Ascending aorta (tissue), 2 donors: ENCODE data around the gene MOAP1. TPM values are rescaled to one million over a fixed set of nuclear protein-coding genes. Genes with fewer than 3 reads are reported as not detected.
"Not testable (repeated sequence)": the region's sequence is repeated elsewhere in the genome, so short reads cannot be mapped to it uniquely, and the experiment has no call there.

Experiments used
- DNase-seq, 2 donors: peaks; one replicate each; pipeline ENCODE4 v3.0.0-alpha.2; 2019; ENCODE audit warnings: low spot score in 2 of 2
- H3K27ac ChIP-seq, 2 donors: fragments of 200-600 bp; sonication (generic); one replicate each; pipeline ENCODE4 v1.5.1; 2016 to 2017; ENCODE audit warnings: mild to moderate bottlenecking in 1 of 2
- H3K27me3 ChIP-seq: fragments of 200-600 bp; sonication (generic); one replicate; pipeline ENCODE4 v1.5.1; 2017
- H3K36me3 ChIP-seq, 2 donors: fragments of 200-600 bp; sonication (generic); one replicate each; pipeline ENCODE4 v1.5.1; 2016
- H3K4me1 ChIP-seq, 2 donors: fragments of 200-600 bp; sonication (generic); one replicate each; pipeline ENCODE4 v1.5.1; 2016 to 2017; ENCODE audit warnings: mild to moderate bottlenecking in 1 of 2
- H3K4me3 ChIP-seq, 2 donors: fragments of 200-600 bp; sonication (generic); one replicate each; pipeline ENCODE4 v1.5.1; 2016 to 2017; ENCODE audit warnings: mild to moderate bottlenecking in 1 of 2
- H3K9me3 ChIP-seq, 2 donors: fragments of 200-600 bp; sonication (generic); one replicate each; pipeline ENCODE4 v1.5.1; 2016
- intact Hi-C: fragments of 100-400 bp; cut with DNase I; formaldehyde crosslinking; loops from one replicate; pipeline ENCODE4 v1.15.1; 2023
- total RNA-seq: library from RNA; depleted of rRNA; stranded (reverse); fragments of >200 nt; gene quantifications from one replicate; pipeline ENCODE4 v1.1.0, GENCODE V29; 2016
- TF ChIP-seq, protein P1 (sequence below), 3 experiments: fragments of 200-600 bp in 2 of 3; fragments of 450-650 bp in 1 of 3; sonication (generic) in 2 of 3; IDR thresholded peaks; one replicate each; pipeline ENCODE4 v1.5.1; 2016 to 2019; ENCODE audit warnings: antibody characterized with exemption in 3 of 3, mild to moderate bottlenecking in 1 of 3, moderate library complexity in 1 of 3

MOAP1 gene, protein sequence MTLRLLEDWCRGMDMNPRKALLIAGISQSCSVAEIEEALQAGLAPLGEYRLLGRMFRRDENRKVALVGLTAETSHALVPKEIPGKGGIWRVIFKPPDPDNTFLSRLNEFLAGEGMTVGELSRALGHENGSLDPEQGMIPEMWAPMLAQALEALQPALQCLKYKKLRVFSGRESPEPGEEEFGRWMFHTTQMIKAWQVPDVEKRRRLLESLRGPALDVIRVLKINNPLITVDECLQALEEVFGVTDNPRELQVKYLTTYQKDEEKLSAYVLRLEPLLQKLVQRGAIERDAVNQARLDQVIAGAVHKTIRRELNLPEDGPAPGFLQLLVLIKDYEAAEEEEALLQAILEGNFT
- 4.3 TPM for total RNA-seq

DNA sequence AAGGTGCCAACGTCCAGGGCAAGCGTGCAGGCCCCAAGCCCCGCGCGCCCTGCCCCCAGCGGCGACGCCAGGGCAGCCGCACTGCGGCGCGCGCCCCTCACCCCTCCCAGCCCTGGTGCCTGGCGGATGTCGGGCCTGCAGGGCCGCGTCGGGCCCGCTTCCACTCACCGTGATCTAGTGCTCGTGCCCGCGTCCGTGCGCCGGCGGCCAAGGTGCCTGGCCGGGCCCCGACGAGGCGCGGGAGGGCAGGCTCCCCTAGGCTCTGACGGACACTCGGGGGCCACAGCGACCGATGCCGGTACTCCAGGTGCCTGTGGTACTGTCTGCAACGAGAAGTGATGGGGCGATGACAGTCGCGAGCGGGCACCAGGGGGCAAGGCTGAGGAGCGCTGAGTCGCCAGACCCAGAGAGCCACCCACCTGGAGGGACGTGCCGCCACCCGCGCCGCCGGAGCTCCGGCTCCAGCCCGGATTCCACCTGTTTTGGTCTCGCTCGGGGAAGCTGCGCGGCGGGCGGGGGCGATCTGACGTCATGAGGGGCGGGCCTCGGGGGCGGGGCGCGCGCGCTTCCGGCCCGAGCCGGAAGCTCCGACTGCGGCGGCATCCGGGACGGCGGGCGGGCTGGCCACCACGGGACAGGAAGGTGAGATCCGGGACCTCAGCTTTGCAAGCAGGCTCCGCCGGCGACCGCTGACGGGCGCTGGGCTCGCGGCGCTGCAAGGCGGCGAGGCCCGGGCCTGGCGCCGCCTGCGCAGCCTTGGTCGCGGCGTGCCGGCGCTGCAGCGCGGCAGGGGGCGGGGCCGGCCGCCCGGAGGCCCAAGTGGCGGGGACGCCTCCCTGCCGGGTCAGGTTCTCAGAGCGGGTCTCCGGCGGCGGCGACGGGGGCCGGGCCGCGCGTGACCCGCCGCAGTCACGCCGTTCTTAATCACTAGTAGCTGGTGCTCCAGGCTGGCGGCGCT is at the start of gene MOAP1, which contains the start of gene LYSET:
TSS of gene MOAP1 (minus strand) at position 507 of the 958 bp plus-strand sequence. CDS start 655 bp downstream, outside the sequence.
TSS of gene LYSET (plus strand) at position 927 of the 958 bp plus-strand sequence. CDS start 89 bp downstream, outside the sequence.
- Histone ChIP-seq H3K36me3 (peaks cover 9 to 10% of the 10 kb centered on the region in 2 donors), H3K4me1 (peaks cover 10 to 13% of the 10 kb centered on the region in 2 donors), H3K27me3 (no peaks in the 10 kb centered on the region), H3K4me3 (peak within 1 kb of the TSS; percentile 94 to 99), H3K27ac (peak within 1 kb of the TSS; percentile 94 to 97), H3K9me3 (no peaks in the 10 kb centered on the region)
- DNase-seq = peak; percentile 63 to 92
- intact Hi-C loops = loop anchor here (1.0 to 5.0 kb wide), 4 partner anchors 23 to 148 kb away; partner anchors contain the start of genes BTBD7, GON7, ITPK1 and UBR7
- TF ChIP-seq, protein P1, sequence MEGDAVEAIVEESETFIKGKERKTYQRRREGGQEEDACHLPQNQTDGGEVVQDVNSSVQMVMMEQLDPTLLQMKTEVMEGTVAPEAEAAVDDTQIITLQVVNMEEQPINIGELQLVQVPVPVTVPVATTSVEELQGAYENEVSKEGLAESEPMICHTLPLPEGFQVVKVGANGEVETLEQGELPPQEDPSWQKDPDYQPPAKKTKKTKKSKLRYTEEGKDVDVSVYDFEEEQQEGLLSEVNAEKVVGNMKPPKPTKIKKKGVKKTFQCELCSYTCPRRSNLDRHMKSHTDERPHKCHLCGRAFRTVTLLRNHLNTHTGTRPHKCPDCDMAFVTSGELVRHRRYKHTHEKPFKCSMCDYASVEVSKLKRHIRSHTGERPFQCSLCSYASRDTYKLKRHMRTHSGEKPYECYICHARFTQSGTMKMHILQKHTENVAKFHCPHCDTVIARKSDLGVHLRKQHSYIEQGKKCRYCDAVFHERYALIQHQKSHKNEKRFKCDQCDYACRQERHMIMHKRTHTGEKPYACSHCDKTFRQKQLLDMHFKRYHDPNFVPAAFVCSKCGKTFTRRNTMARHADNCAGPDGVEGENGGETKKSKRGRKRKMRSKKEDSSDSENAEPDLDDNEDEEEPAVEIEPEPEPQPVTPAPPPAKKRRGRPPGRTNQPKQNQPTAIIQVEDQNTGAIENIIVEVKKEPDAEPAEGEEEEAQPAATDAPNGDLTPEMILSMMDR (IDR thresholded peaks at IDR 0.05) = peak in 2 of 3 experiments; percentile 28 to 41

DNA sequence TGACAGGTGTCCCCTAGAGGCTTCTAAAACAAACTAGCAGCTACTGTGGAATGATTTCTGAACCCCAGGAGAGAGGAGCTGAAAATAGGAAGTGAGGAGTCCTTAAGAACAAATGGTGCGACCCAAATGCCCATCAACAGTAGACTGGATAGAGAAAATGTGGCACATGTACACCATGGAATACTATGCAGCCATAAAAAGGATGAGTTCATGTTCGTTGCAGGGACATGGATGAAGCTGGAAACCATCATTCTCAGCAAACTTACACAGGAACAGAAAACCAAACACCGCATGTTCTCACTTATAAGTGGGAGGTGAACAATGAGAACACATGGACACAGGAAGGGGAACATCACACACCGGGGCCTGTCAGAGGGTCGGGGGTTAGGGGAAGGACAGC is 48.4 kb upstream of the MOAP1 start:
- H3K36me3 ChIP-seq, H3K4me3 ChIP-seq, H3K27ac ChIP-seq, H3K27me3 ChIP-seq, H3K4me1 ChIP-seq, H3K9me3 ChIP-seq, DNase-seq, intact Hi-C loops: not testable (repeated sequence)

DNA sequence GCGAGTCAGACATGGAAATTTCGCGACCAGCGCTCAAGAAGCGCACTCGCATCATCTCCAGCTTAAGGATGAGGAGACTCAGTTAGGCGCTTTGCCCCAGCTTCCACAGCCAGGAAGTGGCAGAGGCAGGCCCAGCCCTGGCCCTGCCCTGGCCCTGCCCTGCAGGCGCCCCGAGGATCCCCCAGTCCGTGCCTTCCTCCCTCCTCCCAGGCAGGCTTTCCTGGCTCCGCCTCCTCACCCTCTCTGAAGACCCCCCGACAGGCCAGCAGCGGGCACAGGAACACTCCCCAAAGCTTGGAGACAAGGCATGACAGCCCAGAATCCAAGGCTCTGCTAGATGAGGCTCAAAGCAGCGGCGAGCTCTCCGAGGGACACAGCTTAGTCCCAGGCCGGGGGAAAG is 47.5 kb upstream of the MOAP1 start:
- TF ChIP-seq, protein P1 (IDR thresholded peaks at IDR 0.05) = no peak
- Histone ChIP-seq H3K27ac (no peak overlapping the region), H3K36me3 (peaks cover 10 to 16% of the 10 kb centered on the region in 2 donors), H3K4me1 (no peaks in the 10 kb centered on the region), H3K4me3 (peak overlapping the region in 1 of 2 donors; percentile 59), H3K27me3 (no peaks in the 10 kb centered on the region), H3K9me3 (no peaks in the 10 kb centered on the region)
- intact Hi-C loops = no loop called here
- DNase-seq = no peak

DNA sequence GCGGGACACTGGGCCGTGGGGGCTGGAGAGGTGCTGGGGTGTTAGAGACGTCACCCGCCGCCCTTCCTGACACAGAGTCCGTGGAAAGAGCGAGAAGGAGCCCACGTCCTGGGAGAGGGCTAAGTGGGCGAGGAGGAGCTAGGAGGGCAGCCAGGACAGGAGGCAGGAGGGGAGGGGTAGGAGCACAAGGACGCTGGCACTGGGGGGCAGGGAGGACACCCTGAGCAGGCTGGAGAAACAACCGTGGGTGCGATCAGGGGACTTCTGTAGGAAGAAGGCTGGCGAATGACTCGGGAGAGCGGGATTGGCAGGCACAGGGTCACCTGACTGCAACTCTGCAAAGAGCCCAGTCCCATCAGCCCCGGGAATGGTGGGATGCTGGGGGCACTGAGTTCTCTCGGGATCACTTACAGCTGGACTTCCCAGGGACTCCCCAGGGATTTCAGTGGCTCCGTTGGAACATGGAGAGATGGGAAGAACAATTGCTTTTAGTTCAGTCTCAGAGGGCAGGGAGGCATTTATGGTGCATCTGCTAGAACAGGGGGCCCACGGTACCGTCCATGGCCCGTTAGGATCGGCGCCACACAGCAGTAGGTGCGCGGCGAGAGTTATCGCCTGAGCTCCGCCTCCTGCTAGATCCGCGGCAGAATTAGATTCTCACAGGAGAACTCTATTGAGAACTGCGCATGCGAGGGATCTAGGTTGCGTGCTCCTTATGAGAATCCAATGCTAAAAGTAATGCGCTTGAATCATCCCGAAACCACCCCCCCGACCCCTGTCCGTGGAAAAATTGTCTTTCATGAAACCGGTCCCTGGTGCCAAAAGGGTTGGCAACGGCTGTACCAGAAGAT is 46.7 kb upstream of the MOAP1 start:
- H3K36me3 ChIP-seq = peaks cover 15 to 21% of the 10 kb centered on the region in 2 donors
- intact Hi-C loops = no loop called here
- TF ChIP-seq, protein P1 (IDR thresholded peaks at IDR 0.05) = no peak
- H3K27me3 ChIP-seq = no peaks in the 10 kb centered on the region
- H3K27ac ChIP-seq = no peak overlapping the region
- H3K9me3 ChIP-seq = no peaks in the 10 kb centered on the region
- no peak for DNase-seq
- H3K4me1 ChIP-seq = no peaks in the 10 kb centered on the region
- H3K4me3 ChIP-seq = peak overlapping the region; percentile 50 to 59

DNA sequence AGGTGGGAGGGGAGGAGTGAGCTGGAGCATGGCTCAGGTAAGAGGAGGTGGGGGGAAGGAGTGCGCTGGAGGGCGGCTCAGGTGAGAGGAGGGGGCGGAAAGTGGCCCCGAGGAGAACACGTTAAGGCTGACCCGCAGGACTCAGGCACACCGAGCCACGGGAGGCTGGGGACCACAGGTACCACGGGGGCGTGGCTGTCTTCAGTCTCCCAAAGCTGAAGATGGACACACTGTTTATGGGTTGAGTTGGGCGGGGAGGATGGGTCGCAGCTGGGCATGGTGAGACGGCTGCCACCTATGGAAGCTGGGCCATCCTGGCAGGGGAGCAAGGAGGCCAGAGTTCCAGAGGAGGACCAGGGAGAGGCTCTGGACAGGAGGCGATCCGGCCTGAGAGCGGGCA is 45.8 kb upstream of the MOAP1 start:
- Histone ChIP-seq H3K36me3 (peaks cover 19 to 28% of the 10 kb centered on the region in 2 donors), H3K4me1 (no peaks in the 10 kb centered on the region), H3K4me3 (no peak overlapping the region), H3K9me3 (no peaks in the 10 kb centered on the region), H3K27me3 (no peaks in the 10 kb centered on the region), H3K27ac (no peak overlapping the region)
- intact Hi-C loops = no loop called here
- TF ChIP-seq, protein P1 (IDR thresholded peaks at IDR 0.05) = no peak
- no peak for DNase-seq
